ENCODE results near the gene RBP5.

The RBP5 gene

GRCh38 chr12:7118881-7119280 lies 9.8 kb downstream of the RBP5 start:
- Histone ChIP-seq H3K27ac (ENCODE audit: extremely low read depth, low read depth, low read length) (no peak overlapping the region), H3K36me3 (ENCODE audit: control insufficient read depth in 2 of 2, insufficient read depth in 1 of 2, low read length in 2 of 2) (peaks cover 0 to 3% of the 10 kb centered on the region in 2 experiments; a peak in 1 of 3 replicates), H3K4me1 (ENCODE audit: control insufficient read depth, insufficient read depth, low read length) (no peaks in the 10 kb centered on the region), H3K4me3 (ENCODE audit: low read depth, low read length) (no peak overlapping the region), H3K9me3 (ENCODE audit: control insufficient read depth, insufficient read depth, low read depth, low read length) (no peaks in the 10 kb centered on the region)
- TF ChIP-seq ZBTB48 (tag by site-specific recombination; IDR thresholded peaks at IDR 0.05) (no peak), ZNF10 (tag by site-specific recombination; IDR thresholded peaks at IDR 0.05) (no peak)
- TF ChIP-seq, protein P1, sequence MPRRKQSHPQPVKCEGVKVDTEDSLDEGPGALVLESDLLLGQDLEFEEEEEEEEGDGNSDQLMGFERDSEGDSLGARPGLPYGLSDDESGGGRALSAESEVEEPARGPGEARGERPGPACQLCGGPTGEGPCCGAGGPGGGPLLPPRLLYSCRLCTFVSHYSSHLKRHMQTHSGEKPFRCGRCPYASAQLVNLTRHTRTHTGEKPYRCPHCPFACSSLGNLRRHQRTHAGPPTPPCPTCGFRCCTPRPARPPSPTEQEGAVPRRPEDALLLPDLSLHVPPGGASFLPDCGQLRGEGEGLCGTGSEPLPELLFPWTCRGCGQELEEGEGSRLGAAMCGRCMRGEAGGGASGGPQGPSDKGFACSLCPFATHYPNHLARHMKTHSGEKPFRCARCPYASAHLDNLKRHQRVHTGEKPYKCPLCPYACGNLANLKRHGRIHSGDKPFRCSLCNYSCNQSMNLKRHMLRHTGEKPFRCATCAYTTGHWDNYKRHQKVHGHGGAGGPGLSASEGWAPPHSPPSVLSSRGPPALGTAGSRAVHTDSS (tag by site-specific recombination; IDR thresholded peaks at IDR 0.05): peak; percentile 51; the same call in 1 of the 2 replicates
- ChIA-PET CTCF (interaction anchor here (1.1 kb wide), 1 partner anchor 195 kb away, joined by 4 read pairs; no protein-coding TSS in a partner anchor), POLR2A (interaction anchor here (0.6 to 1.1 kb wide), 2 partner anchors 172 to 192 kb away, joined by 4 read pairs; no protein-coding TSS in a partner anchor)

DNA sequence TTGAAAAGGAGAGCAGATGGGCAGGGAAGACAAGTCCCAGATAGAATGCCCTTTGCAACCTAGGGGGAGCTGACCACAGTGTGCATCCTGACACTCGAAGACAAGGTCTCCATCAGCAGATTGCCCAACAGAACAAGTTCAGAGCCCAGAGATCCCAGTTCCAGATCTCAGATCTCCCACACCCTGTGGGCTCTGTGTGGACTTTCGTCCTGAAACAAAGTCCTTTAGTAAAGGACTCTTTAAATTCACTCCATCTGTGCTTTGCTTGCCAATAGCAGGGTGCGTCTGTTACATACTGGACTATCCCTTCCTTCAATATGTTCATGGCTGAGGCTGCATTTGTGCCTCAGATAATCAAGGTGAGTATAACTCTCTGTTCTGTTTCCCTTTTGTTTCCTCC lies 11.0 kb downstream of the RBP5 start:
- TF ChIP-seq IKZF3 (tag by site-specific recombination; IDR thresholded peaks at IDR 0.05) (no peak), ZNF777 (tag by site-specific recombination; IDR thresholded peaks at IDR 0.05; ENCODE audit: borderline replicate concordance) (no peak)
- Histone ChIP-seq H3K9me3 (ENCODE audit: control insufficient read depth, insufficient read depth, low read depth, low read length) (no peaks in the 10 kb centered on the region), H3K27ac (ENCODE audit: extremely low read depth, low read depth, low read length) (no peak overlapping the region), H3K4me1 (ENCODE audit: control insufficient read depth, insufficient read depth, low read length) (no peaks in the 10 kb centered on the region), H3K4me3 (ENCODE audit: low read depth, low read length) (no peak overlapping the region), H3K36me3 (ENCODE audit: control insufficient read depth in 2 of 2, insufficient read depth in 1 of 2, low read length in 2 of 2) (peaks cover 0 to 3% of the 10 kb centered on the region in 2 experiments; a peak in 1 of 3 replicates)
- ChIA-PET POLR2A (no interaction called here), CTCF (interaction anchor here (0.5 to 1.4 kb wide), 4 partner anchors 7 to 46 kb away, joined by 3 to 4 read pairs (median 3); partner anchors contain the start of genes C1R and C1RL)

GRCh38 chr12:7116916-7117315 lies 11.8 kb downstream of the RBP5 start:
- Histone ChIP-seq H3K27ac (ENCODE audit: extremely low read depth, low read depth, low read length) (no peak overlapping the region), H3K4me1 (ENCODE audit: control insufficient read depth, insufficient read depth, low read length) (no peaks in the 10 kb centered on the region), H3K36me3 (ENCODE audit: control insufficient read depth in 2 of 2, insufficient read depth in 1 of 2, low read length in 2 of 2) (peaks cover 0 to 3% of the 10 kb centered on the region in 2 experiments; a peak in 1 of 3 replicates), H3K4me3 (ENCODE audit: low read depth, low read length) (no peak overlapping the region), H3K9me3 (ENCODE audit: control insufficient read depth, insufficient read depth, low read depth, low read length) (no peaks in the 10 kb centered on the region)
- CTCF ChIA-PET: interaction anchor here (0.7 to 1.4 kb wide), 3 partner anchors 8 to 48 kb away, joined by 3 to 4 read pairs (median 3); partner anchors contain the start of gene C1R
- POLR2A ChIA-PET: no interaction called here
- TF ChIP-seq ZNF624 (tag by site-specific recombination; IDR thresholded peaks at IDR 0.05): no peak
- no peak for TF ChIP-seq GLIS2 (tag by site-specific recombination; IDR thresholded peaks at IDR 0.05)
- TF ChIP-seq, protein P2, sequence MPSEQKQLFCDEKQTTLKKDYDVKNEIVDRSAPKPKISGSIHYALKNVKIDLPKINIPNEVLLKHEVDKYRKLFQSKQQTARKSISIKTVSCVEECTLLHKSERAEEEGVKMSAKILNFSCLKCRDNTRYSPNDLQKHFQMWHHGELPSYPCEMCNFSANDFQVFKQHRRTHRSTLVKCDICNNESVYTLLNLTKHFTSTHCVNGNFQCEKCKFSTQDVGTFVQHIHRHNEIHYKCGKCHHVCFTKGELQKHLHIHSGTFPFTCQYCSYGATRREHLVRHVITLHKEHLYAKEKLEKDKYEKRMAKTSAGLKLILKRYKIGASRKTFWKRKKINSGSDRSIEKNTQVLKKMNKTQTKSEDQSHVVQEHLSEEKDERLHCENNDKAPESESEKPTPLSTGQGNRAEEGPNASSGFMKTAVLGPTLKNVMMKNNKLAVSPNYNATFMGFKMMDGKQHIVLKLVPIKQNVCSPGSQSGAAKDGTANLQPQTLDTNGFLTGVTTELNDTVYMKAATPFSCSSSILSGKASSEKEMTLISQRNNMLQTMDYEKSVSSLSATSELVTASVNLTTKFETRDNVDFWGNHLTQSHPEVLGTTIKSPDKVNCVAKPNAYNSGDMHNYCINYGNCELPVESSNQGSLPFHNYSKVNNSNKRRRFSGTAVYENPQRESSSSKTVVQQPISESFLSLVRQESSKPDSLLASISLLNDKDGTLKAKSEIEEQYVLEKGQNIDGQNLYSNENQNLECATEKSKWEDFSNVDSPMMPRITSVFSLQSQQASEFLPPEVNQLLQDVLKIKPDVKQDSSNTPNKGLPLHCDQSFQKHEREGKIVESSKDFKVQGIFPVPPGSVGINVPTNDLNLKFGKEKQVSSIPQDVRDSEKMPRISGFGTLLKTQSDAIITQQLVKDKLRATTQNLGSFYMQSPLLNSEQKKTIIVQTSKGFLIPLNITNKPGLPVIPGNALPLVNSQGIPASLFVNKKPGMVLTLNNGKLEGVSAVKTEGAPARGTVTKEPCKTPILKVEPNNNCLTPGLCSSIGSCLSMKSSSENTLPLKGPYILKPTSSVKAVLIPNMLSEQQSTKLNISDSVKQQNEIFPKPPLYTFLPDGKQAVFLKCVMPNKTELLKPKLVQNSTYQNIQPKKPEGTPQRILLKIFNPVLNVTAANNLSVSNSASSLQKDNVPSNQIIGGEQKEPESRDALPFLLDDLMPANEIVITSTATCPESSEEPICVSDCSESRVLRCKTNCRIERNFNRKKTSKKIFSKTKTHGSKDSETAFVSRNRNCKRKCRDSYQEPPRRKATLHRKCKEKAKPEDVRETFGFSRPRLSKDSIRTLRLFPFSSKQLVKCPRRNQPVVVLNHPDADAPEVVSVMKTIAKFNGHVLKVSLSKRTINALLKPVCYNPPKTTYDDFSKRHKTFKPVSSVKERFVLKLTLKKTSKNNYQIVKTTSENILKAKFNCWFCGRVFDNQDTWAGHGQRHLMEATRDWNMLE (tag by site-specific recombination; conservative IDR thresholded peaks at IDR 0.05; ENCODE audit: low read depth): no peak
- TF ChIP-seq ZNF747 (tag by site-specific recombination; IDR thresholded peaks at IDR 0.05): no peak
- TF ChIP-seq EGR2 (tag by site-specific recombination; IDR thresholded peaks at IDR 0.05; ENCODE audit: low read depth): no peak
- no peak for TF ChIP-seq ZBTB10 (tag by site-specific recombination; IDR thresholded peaks at IDR 0.05)
- TF ChIP-seq ZNF707 (tag by site-specific recombination; IDR thresholded peaks at IDR 0.05): no peak
- no peak for TF ChIP-seq ZNF473 (tag by site-specific recombination; IDR thresholded peaks at IDR 0.05)
- no peak for TF ChIP-seq ZNF785 (tag by site-specific recombination; IDR thresholded peaks at IDR 0.05)
- no peak for TF ChIP-seq ZSCAN18 (tag by site-specific recombination; IDR thresholded peaks at IDR 0.05)
- TF ChIP-seq ZNF174 (tag by site-specific recombination; IDR thresholded peaks at IDR 0.05): no peak
- no peak for TF ChIP-seq ZNF391 (tag by site-specific recombination; IDR thresholded peaks at IDR 0.05; ENCODE audit: borderline replicate concordance, low read depth)
- TF ChIP-seq ZNF529 (tag by site-specific recombination; IDR thresholded peaks at IDR 0.05; ENCODE audit: insufficient replicate concordance): no peak
- no peak for TF ChIP-seq ZNF10 (tag by site-specific recombination; IDR thresholded peaks at IDR 0.05)
- no peak for TF ChIP-seq ZBTB48 (tag by site-specific recombination; IDR thresholded peaks at IDR 0.05)
- no peak for TF ChIP-seq ZNF324 (tag by site-specific recombination; IDR thresholded peaks at IDR 0.05)
